OCI-LY1 (cell line): ENCODE measurements around the gene MACROD2.

Source experiments
- EZH2 ChIP-seq: fragments of 200-600 bp; sonication (generic), shearing (Covaris generic); IDR thresholded peaks from 2 replicates; pipeline ENCODE4 v1.8.0; 2017; ENCODE audit warnings: borderline replicate concordance, mixed run types, mild to moderate bottlenecking, antibody characterized with exemption, low read length, moderate library complexity, mixed read lengths
- TF ChIP-seq, protein P1 (sequence below): fragments of 200-600 bp; sonication (generic), shearing (Covaris generic); IDR thresholded peaks from 2 replicates; pipeline ENCODE4 v1.5.1; 2017; ENCODE audit warnings: mild to moderate bottlenecking, antibody characterized with exemption, low read length, moderate library complexity, mixed read lengths

DNA sequence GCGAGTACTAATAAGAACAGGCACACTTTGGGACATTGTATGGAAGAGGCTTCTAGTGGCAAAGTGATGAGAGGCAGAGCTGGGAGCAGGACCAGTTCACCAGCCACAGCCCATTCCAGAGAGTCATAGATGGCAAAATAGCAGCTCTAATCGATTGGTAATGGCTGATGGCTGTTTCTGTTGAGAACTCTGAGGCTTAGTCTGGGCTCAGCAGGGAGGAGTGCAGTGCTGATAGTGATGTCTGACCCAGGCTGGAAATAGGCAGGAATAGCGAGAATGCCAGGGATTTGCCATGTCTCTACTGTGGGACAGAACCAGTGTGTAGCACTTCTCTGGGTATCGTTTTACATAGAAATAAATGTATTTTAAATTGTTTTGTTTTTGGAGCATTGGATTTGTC is 962.1 kb downstream of the MACROD2 start:
- no peak for TF ChIP-seq EZH2
- TF ChIP-seq, protein P1, sequence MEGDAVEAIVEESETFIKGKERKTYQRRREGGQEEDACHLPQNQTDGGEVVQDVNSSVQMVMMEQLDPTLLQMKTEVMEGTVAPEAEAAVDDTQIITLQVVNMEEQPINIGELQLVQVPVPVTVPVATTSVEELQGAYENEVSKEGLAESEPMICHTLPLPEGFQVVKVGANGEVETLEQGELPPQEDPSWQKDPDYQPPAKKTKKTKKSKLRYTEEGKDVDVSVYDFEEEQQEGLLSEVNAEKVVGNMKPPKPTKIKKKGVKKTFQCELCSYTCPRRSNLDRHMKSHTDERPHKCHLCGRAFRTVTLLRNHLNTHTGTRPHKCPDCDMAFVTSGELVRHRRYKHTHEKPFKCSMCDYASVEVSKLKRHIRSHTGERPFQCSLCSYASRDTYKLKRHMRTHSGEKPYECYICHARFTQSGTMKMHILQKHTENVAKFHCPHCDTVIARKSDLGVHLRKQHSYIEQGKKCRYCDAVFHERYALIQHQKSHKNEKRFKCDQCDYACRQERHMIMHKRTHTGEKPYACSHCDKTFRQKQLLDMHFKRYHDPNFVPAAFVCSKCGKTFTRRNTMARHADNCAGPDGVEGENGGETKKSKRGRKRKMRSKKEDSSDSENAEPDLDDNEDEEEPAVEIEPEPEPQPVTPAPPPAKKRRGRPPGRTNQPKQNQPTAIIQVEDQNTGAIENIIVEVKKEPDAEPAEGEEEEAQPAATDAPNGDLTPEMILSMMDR, result no peak
